ENCODE data around the gene ATRIP. TPM values are rescaled to one million over a fixed set of nuclear protein-coding genes. Genes with fewer than 3 reads are reported as not detected.

ATRIP gene
- total and polyA plus RNA-seq, 5 donors from 2014 or later = 9.6 to 14.7 (median 11.9) TPM

DNA sequence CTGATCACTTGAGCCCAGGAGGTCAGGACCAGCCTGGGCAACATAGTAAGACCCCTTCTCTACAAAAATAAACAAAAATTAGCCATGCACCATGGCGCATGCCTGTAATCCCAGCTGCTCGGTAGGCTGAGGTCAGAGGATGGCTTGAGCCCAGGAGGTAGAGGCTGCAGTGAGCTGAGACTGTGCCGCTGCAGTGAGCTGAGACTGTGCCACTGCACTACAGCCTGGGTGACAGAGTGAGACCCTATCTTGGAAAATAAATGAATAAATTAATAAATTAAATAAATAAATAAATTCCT lies 46.6 kb downstream of the ATRIP start:
- no peaks in the 10 kb centered on the region for H3K27me3 Mint-ChIP-seq
- H3K4me1 ChIP-seq (ENCODE audit: control insufficient read depth, insufficient read depth, low read length, poor library complexity, severe bottlenecking) = no peaks in the 10 kb centered on the region
- no peak for DNase-seq
- H3K27me3 ChIP-seq (ENCODE audit: control insufficient read depth, insufficient read depth, low read length) = no peaks in the 10 kb centered on the region
- no peak overlapping the region for H3K27ac ChIP-seq (ENCODE audit: insufficient read depth, low read length, poor library complexity, severe bottlenecking)
- peaks cover 0 to 5% (median 1%) of the 10 kb centered on the region in 4 donors for H3K4me1 Mint-ChIP-seq
- no peaks in the 10 kb centered on the region for H3K9me3 ChIP-seq (ENCODE audit: control insufficient read depth in 2 of 2, low read length in 2 of 2)
- H3K27ac Mint-ChIP-seq = no peak overlapping the region
- no peak overlapping the region for H3K4me3 Mint-ChIP-seq
- ATAC-seq (ENCODE audit: low read depth in 2 of 2) = no peak
- H3K36me3 Mint-ChIP-seq = peaks cover 15% of the 10 kb centered on the region
- no peak overlapping the region for H3K4me3 ChIP-seq (ENCODE audit: low read depth, low read length)
- H3K36me3 ChIP-seq (ENCODE audit: control insufficient read depth, insufficient read depth, low read length) = peaks cover 6% of the 10 kb centered on the region
- H3K9me3 Mint-ChIP-seq = no peaks in the 10 kb centered on the region

- no peaks in the 10 kb centered on the region for H3K27me3 Mint-ChIP-seq
- H3K27ac Mint-ChIP-seq = peak overlapping the region in 2 of 3 donors; percentile 50 to 63
- no peaks in the 10 kb centered on the region for H3K27me3 ChIP-seq (ENCODE audit: control insufficient read depth, insufficient read depth, low read length)
- H3K4me1 Mint-ChIP-seq = peaks cover 5 to 50% (median 23%) of the 10 kb centered on the region in 4 donors
- no peak overlapping the region for H3K4me3 ChIP-seq (ENCODE audit: low read depth, low read length)
- peaks cover 26% of the 10 kb centered on the region for H3K4me1 ChIP-seq (ENCODE audit: control insufficient read depth, insufficient read depth, low read length, poor library complexity, severe bottlenecking)
- H3K27ac ChIP-seq (ENCODE audit: insufficient read depth, low read length, poor library complexity, severe bottlenecking) = no peak overlapping the region
- H3K36me3 ChIP-seq (ENCODE audit: control insufficient read depth, insufficient read depth, low read length) = peaks cover 8% of the 10 kb centered on the region
- peak overlapping the region in 3 of 4 donors; percentile 13 to 81 (median 47) for H3K4me3 Mint-ChIP-seq
- peaks cover 13% of the 10 kb centered on the region for H3K36me3 Mint-ChIP-seq
- no peaks in the 10 kb centered on the region for H3K9me3 ChIP-seq (ENCODE audit: control insufficient read depth in 2 of 2, low read length in 2 of 2)
- no peak for DNase-seq
- no peaks in the 10 kb centered on the region for H3K9me3 Mint-ChIP-seq
- no peak for ATAC-seq (ENCODE audit: low read depth in 2 of 2)
These were observed 54.1 kb downstream of the ATRIP start for GRCh38 chr3:48500656-48501055.

DNA sequence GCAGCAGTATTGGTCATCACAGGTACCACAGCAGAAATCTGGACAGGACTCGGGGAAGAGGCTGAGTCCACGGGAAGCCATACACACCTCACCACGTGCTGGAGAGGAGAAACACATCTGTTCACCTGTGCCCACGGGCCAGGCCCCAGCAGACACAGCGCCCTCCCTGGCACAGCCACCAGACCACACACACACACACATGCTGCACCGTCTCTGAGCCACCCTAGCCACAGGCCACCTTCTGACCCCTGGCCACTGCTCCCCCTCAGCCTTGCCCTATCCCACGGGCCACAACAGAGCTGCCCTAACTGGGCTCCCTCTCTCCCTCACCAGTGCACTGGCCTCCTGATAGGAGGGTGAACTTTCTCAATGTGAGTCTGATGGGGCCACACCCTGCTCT lies 54.7 kb downstream of the ATRIP start:
- H3K27me3 ChIP-seq (ENCODE audit: control insufficient read depth, insufficient read depth, low read length) = no peaks in the 10 kb centered on the region
- Mint-ChIP-seq H3K4me1 (peaks cover 5 to 53% (median 23%) of the 10 kb centered on the region in 4 donors), H3K36me3 (peaks cover 13% of the 10 kb centered on the region), H3K9me3 (no peaks in the 10 kb centered on the region), H3K4me3 (peak overlapping the region in 1 of 4 donors; percentile 19), H3K27me3 (no peaks in the 10 kb centered on the region), H3K27ac (peak overlapping the region; percentile 86 to 99 (median 90))
- H3K4me1 ChIP-seq (ENCODE audit: control insufficient read depth, insufficient read depth, low read length, poor library complexity, severe bottlenecking) = peaks cover 26% of the 10 kb centered on the region
- H3K27ac ChIP-seq (ENCODE audit: insufficient read depth, low read length, poor library complexity, severe bottlenecking) = no peak overlapping the region
- no peak for DNase-seq
- H3K9me3 ChIP-seq (ENCODE audit: control insufficient read depth in 2 of 2, low read length in 2 of 2) = no peaks in the 10 kb centered on the region
- H3K4me3 ChIP-seq (ENCODE audit: low read depth, low read length) = no peak overlapping the region
- ATAC-seq (ENCODE audit: low read depth in 2 of 2) = no peak
- peaks cover 8% of the 10 kb centered on the region for H3K36me3 ChIP-seq (ENCODE audit: control insufficient read depth, insufficient read depth, low read length)

GRCh38 chr3:48502121-48502520 lies 55.6 kb downstream of the ATRIP start:
- H3K4me3 Mint-ChIP-seq = peak overlapping the region; percentile 58 to 85 (median 82)

GRCh38 chr3:48502728-48503168 lies 56.2 kb downstream of the ATRIP start:
- H3K4me1 ChIP-seq (ENCODE audit: control insufficient read depth, insufficient read depth, low read length, poor library complexity, severe bottlenecking) = peaks cover 34% of the 10 kb centered on the region
- peak overlapping the region; percentile 86 to 99 (median 90) for H3K27ac Mint-ChIP-seq
- H3K4me3 Mint-ChIP-seq = peak overlapping the region; percentile 82 to 90 (median 84)
- H3K27ac ChIP-seq (ENCODE audit: insufficient read depth, low read length, poor library complexity, severe bottlenecking) = peak overlapping the region; percentile 69
- peaks cover 8% of the 10 kb centered on the region for H3K36me3 ChIP-seq (ENCODE audit: control insufficient read depth, insufficient read depth, low read length)
- no peaks in the 10 kb centered on the region for H3K27me3 ChIP-seq (ENCODE audit: control insufficient read depth, insufficient read depth, low read length)
- H3K9me3 ChIP-seq (ENCODE audit: control insufficient read depth in 2 of 2, low read length in 2 of 2) = no peaks in the 10 kb centered on the region
- DNase-seq (no peak), ATAC-seq (ENCODE audit: low read depth in 2 of 2) (no peak)
- no peaks in the 10 kb centered on the region for H3K9me3 Mint-ChIP-seq
- peaks cover 2% of the 10 kb centered on the region for H3K27me3 Mint-ChIP-seq
- H3K36me3 Mint-ChIP-seq = peaks cover 13% of the 10 kb centered on the region
- H3K4me3 ChIP-seq (ENCODE audit: low read depth, low read length) = peak overlapping the region; percentile 19
- H3K4me1 Mint-ChIP-seq = peaks cover 7 to 66% (median 28%) of the 10 kb centered on the region in 4 donors

More at GRCh38 chr3:48502121-48502520, 55.6 kb downstream of the ATRIP start:
- H3K4me3 ChIP-seq (ENCODE audit: low read depth, low read length) = no peak overlapping the region
- DNase-seq (no peak), ATAC-seq (ENCODE audit: low read depth in 2 of 2) (no peak)
- peaks cover 28% of the 10 kb centered on the region for H3K4me1 ChIP-seq (ENCODE audit: control insufficient read depth, insufficient read depth, low read length, poor library complexity, severe bottlenecking)
- Mint-ChIP-seq H3K36me3 (peaks cover 13% of the 10 kb centered on the region), H3K4me1 (peaks cover 5 to 62% (median 23%) of the 10 kb centered on the region in 4 donors), H3K27me3 (no peaks in the 10 kb centered on the region), H3K9me3 (no peaks in the 10 kb centered on the region), H3K27ac (peak overlapping the region; percentile 86 to 99 (median 90))
- H3K27me3 ChIP-seq (ENCODE audit: control insufficient read depth, insufficient read depth, low read length) = no peaks in the 10 kb centered on the region
- H3K36me3 ChIP-seq (ENCODE audit: control insufficient read depth, insufficient read depth, low read length) = peaks cover 8% of the 10 kb centered on the region
- H3K27ac ChIP-seq (ENCODE audit: insufficient read depth, low read length, poor library complexity, severe bottlenecking) = no peak overlapping the region
- H3K9me3 ChIP-seq (ENCODE audit: control insufficient read depth in 2 of 2, low read length in 2 of 2) = no peaks in the 10 kb centered on the region

DNA sequence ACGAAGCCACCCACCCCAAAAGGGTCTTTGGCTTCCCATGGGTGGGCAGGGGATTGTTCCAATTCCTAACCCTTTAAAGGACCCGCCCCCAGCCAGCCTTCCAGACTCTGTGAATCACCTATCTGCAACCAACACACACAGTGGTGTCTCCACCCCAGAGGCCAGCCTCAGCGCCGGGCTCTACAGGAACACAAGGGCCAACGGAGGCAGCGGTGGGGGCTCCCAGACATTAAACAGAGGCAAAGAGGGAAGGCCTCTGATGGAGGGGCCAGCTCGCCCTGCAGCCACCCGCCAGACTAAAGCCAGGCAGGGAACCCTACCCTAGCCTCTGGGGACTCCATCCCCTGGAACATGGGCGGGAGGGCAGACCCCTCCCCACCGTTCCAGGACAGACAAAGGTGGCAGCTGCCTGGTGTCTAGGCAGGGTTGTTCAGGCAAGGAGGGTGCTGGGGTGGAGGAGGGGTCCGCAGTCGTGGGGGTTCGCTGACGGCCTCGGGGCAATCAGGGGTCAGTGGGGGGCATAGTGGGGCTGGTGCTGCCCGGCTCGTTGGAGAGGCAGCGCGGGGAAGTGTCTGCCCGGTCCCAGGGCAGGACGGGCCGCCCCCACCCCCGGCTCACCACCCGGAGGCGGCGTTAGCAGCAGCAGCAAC lies 57.0 kb downstream of the ATRIP start:
- H3K4me3 ChIP-seq (ENCODE audit: low read depth, low read length) = peak overlapping the region; percentile 13
- no peaks in the 10 kb centered on the region for H3K9me3 ChIP-seq (ENCODE audit: control insufficient read depth in 2 of 2, low read length in 2 of 2)
- Mint-ChIP-seq H3K36me3 (peaks cover 8% of the 10 kb centered on the region), H3K4me1 (peaks cover 8 to 69% (median 30%) of the 10 kb centered on the region in 4 donors), H3K4me3 (peak overlapping the region; percentile 82 to 90 (median 84)), H3K27ac (peak overlapping the region; percentile 86 to 98 (median 90)), H3K27me3 (peaks cover 4% of the 10 kb centered on the region), H3K9me3 (no peaks in the 10 kb centered on the region)
- DNase-seq = no peak
- H3K4me1 ChIP-seq (ENCODE audit: control insufficient read depth, insufficient read depth, low read length, poor library complexity, severe bottlenecking) = peaks cover 37% of the 10 kb centered on the region
- no peaks in the 10 kb centered on the region for H3K27me3 ChIP-seq (ENCODE audit: control insufficient read depth, insufficient read depth, low read length)
- peak in 1 of 2 donors; percentile 1 for ATAC-seq (ENCODE audit: low read depth in 2 of 2)
- H3K36me3 ChIP-seq (ENCODE audit: control insufficient read depth, insufficient read depth, low read length) = peaks cover 4% of the 10 kb centered on the region
- H3K27ac ChIP-seq (ENCODE audit: insufficient read depth, low read length, poor library complexity, severe bottlenecking) = peak overlapping the region; percentile 69

GRCh38 chr3:48504051-48504946 lies 57.8 kb downstream of the ATRIP start, which contains the start of gene SHISA5:
TSS of gene SHISA5 (minus strand) at chr3:48504174. CDS start at chr3:48504094, 80 bp downstream.
- H3K4me1 Mint-ChIP-seq = peaks cover 8 to 69% (median 30%) of the 10 kb centered on the region in 4 donors
- Histone ChIP-seq H3K27me3 (ENCODE audit: control insufficient read depth, insufficient read depth, low read length) (no peaks in the 10 kb centered on the region), H3K9me3 (ENCODE audit: control insufficient read depth in 2 of 2, low read length in 2 of 2) (no peaks in the 10 kb centered on the region), H3K27ac (ENCODE audit: insufficient read depth, low read length, poor library complexity, severe bottlenecking) (peak within 1 kb of the TSS; percentile 69), H3K4me1 (ENCODE audit: control insufficient read depth, insufficient read depth, low read length, poor library complexity, severe bottlenecking) (peaks cover 37% of the 10 kb centered on the region), H3K36me3 (ENCODE audit: control insufficient read depth, insufficient read depth, low read length) (peaks cover 4% of the 10 kb centered on the region), H3K4me3 (ENCODE audit: low read depth, low read length) (peak within 1 kb of the TSS; percentile 59)
- H3K27ac Mint-ChIP-seq = peak within 1 kb of the TSS; percentile 86 to 98 (median 90)
- H3K4me3 Mint-ChIP-seq = peak within 1 kb of the TSS; percentile 83 to 92 (median 86)
- peaks cover 8% of the 10 kb centered on the region for H3K36me3 Mint-ChIP-seq
- H3K27me3 Mint-ChIP-seq = peaks cover 4% of the 10 kb centered on the region
- ATAC-seq (ENCODE audit: low read depth in 2 of 2) (peak; percentile 58 to 59), DNase-seq (peak; percentile 49 to 61 (median 54))
- H3K9me3 Mint-ChIP-seq = no peaks in the 10 kb centered on the region
